Measurements from ENCODE around the gene MMAB.

DNA sequence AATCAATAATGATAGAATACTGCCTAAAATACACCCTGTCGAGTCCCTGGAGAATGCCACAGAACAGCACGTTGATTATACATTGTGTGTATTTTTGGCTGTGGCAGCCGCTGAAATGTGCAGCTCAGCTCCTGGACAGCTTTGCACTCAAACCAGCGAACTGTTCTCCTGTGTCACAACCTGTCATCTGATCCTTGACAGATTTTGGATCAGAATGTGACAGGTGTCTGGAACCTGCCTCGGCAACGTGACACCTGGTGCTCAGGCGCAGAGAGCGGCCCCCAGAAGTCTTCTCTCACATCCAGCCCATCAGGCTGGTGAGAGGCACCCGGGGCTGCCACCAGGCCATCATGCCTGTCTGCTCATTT lies 19.6 kb upstream of the MMAB start:
- TF ChIP-seq, protein P1, sequence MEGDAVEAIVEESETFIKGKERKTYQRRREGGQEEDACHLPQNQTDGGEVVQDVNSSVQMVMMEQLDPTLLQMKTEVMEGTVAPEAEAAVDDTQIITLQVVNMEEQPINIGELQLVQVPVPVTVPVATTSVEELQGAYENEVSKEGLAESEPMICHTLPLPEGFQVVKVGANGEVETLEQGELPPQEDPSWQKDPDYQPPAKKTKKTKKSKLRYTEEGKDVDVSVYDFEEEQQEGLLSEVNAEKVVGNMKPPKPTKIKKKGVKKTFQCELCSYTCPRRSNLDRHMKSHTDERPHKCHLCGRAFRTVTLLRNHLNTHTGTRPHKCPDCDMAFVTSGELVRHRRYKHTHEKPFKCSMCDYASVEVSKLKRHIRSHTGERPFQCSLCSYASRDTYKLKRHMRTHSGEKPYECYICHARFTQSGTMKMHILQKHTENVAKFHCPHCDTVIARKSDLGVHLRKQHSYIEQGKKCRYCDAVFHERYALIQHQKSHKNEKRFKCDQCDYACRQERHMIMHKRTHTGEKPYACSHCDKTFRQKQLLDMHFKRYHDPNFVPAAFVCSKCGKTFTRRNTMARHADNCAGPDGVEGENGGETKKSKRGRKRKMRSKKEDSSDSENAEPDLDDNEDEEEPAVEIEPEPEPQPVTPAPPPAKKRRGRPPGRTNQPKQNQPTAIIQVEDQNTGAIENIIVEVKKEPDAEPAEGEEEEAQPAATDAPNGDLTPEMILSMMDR (conservative IDR thresholded peaks at IDR 0.05): no peak
- no peak for TF ChIP-seq ZFX (IDR thresholded peaks at IDR 0.05)
